PFSK-1 (cell line): Measurements from ENCODE around the gene CCDC89.

ENCODE experiments used
- POLR2AphosphoS5 ChIP-seq: IDR thresholded peaks from 2 replicates; pipeline ENCODE4 v1.6.1; 2012; ENCODE audit warnings: low read depth, mild to moderate bottlenecking, control low read depth, low read length, moderate library complexity
- SIN3A ChIP-seq: IDR thresholded peaks from 2 replicates; pipeline ENCODE4 v1.6.1; 2012; ENCODE audit warnings: mild to moderate bottlenecking, low read length, moderate library complexity, borderline replicate concordance; ENCODE audit not compliant: insufficient read depth

GRCh38 chr11:85704967-85705366 lies 19.0 kb upstream of the CCDC89 start:
- TF ChIP-seq POLR2AphosphoS5 (no peak), SIN3A (no peak)
